Measurements from ENCODE around the gene BID. TPM values are rescaled to one million over a fixed set of nuclear protein-coding genes. Genes with fewer than 3 reads are reported as not detected.

Gene BID
- total RNA-seq, 4 donors from 2014 or later = 4.6 to 18.3 (median 14.9) TPM

DNA sequence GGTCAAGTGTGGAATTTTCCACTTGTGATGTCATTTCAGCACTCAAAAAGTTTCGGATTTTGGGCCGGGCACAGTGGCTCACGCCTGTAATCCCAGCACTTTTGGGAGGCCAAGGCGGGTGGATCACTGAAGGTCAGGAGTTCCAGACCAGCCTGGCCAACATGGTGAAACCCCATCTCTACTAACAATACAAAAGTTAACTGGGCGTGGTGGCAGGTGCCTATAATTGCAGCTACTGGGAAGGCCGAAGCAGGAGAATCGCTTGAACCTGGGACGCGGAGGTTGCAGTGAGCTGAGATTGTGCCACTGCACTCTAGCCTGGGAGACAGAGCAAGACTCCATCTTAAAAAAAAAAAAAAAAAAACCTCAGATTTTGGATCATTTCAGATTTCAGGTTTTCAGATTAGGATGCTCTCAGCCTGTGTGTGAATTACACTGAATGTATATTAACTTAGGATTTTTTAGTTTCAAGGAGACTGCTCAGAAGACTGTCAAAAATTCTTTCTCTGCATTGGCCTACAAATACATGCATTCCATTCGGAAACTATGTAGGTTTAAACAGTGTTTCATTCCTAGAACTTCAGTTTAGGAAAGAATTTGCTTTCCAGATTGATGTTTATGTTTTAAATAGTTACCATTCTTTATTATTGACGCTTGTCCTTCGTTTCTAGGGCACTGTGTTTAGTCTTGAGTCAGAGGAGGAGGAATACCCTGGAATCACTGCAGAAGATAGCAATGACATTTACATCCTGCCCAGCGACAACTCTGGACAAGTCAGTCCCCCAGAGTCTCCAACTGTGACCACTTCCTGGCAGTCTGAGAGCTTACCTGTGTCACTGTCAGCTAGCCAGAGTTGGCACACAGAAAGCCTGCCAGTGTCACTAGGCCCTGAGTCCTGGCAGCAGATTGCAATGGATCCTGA, 48.0 kb downstream of the BID start:
- Histone ChIP-seq H3K9me3 (no peaks in the 10 kb centered on the region), H3K4me1 (no peaks in the 10 kb centered on the region), H3K36me3 (peaks cover 31 to 33% of the 10 kb centered on the region in 2 donors), H3K27ac (no peak overlapping the region), H3K27me3 (no peaks in the 10 kb centered on the region), H3K4me3 (replicated peaks in 1 of 3) (no peak overlapping the region)
- intact Hi-C loops (cut with DNase I) = no loop called here
- no peak for DNase-seq
- TF ChIP-seq POLR2A (IDR thresholded peaks at IDR 0.05) = no peak
- TF ChIP-seq, protein P1, sequence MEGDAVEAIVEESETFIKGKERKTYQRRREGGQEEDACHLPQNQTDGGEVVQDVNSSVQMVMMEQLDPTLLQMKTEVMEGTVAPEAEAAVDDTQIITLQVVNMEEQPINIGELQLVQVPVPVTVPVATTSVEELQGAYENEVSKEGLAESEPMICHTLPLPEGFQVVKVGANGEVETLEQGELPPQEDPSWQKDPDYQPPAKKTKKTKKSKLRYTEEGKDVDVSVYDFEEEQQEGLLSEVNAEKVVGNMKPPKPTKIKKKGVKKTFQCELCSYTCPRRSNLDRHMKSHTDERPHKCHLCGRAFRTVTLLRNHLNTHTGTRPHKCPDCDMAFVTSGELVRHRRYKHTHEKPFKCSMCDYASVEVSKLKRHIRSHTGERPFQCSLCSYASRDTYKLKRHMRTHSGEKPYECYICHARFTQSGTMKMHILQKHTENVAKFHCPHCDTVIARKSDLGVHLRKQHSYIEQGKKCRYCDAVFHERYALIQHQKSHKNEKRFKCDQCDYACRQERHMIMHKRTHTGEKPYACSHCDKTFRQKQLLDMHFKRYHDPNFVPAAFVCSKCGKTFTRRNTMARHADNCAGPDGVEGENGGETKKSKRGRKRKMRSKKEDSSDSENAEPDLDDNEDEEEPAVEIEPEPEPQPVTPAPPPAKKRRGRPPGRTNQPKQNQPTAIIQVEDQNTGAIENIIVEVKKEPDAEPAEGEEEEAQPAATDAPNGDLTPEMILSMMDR (IDR thresholded peaks at IDR 0.05) = no peak
- WGBS, 2 donors = 87 to 90% methylated on average over 13 of the region's 13 CpGs

DNA sequence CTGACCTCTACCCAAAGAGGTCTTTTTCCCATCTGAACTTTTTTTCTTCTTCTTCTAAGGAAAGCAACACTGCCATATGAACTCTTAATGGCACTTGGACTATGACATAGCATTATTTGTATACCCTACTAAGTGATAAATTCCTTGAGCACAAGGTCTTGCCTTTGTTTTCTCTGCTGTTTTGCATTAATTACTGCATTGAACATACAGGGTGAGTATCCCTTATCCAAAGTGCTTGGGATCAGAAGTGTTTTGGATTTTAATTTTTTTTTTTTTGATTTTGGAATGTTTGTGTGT, 48.8 kb downstream of the BID start:
- TF ChIP-seq POLR2A (IDR thresholded peaks at IDR 0.05) = no peak
- TF ChIP-seq, protein P1 (IDR thresholded peaks at IDR 0.05) = no peak
- no peak for DNase-seq
- intact Hi-C loops (cut with DNase I) = no loop called here
- Histone ChIP-seq H3K4me3 (replicated peaks in 1 of 3) (no peak overlapping the region), H3K36me3 (peaks cover 29 to 32% of the 10 kb centered on the region in 2 donors), H3K4me1 (no peaks in the 10 kb centered on the region), H3K27me3 (no peaks in the 10 kb centered on the region), H3K9me3 (no peaks in the 10 kb centered on the region), H3K27ac (no peak overlapping the region)

DNA sequence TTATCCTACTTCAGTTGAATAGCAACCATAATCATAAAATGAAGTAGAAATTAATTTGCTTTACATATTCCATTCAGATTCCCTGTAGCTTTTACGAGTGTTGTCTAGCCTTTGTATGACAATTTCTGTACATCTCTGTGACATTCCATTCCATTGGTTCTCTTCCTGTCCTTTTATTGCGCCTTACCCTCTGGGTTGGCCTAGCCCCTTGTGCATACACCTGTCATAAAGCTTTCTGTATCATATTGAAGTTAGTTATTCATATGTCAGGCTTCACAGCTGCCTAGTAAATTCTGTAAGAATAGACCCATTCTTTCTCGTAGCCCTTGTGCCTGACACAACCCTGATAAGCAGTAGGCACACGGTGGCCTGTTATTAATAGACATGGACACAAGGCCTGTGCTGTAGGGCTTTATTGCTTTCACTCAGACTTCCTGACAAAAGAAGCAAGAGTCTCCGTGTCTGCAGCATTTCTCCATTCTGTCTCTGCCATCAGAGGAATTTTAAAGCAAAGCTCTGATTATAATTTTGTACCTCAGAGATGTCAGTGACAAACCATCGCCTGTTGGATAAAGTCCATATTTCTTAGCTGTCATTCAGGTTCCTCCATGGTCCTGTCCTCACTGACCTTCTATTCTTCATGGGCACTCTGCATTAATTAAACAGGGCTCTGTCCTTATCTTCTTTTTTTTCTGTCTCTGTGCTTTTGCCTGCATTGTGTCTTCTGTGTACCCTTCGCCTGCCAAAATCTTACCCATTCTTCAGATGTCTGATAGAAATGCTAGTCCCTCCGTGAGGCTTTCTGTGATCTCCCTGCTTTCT, 49.4 kb downstream of the BID start:
- Histone ChIP-seq H3K27ac (no peak overlapping the region), H3K9me3 (no peaks in the 10 kb centered on the region), H3K36me3 (peaks cover 24 to 26% of the 10 kb centered on the region in 2 donors), H3K4me1 (no peaks in the 10 kb centered on the region), H3K4me3 (replicated peaks in 1 of 3) (no peak overlapping the region), H3K27me3 (no peaks in the 10 kb centered on the region)
- no peak for DNase-seq
- WGBS, 2 donors = 86 to 91% methylated on average over 8 of the region's 8 CpGs
- intact Hi-C loops (cut with DNase I) = no loop called here
- no peak for TF ChIP-seq POLR2A (IDR thresholded peaks at IDR 0.05)
- TF ChIP-seq, protein P1 (IDR thresholded peaks at IDR 0.05) = no peak

DNA sequence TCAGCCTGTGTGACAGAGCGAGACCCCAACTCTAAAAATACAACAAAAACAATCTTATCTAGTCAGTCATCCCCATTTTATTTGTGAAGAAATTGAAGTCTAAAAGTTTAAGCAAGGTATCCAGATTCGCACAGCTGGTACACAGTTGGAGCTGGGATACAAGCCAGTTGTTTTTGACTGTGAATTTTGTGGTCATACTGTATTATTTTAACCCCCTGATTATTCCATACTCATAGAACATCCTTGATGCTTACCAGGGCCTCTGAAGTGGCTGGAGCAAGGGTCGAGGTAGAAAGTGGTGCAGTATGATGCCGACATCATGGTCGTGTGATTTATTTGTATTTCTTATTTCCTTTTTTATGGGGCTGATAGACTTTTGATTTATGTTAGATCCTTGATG, 50.0 kb downstream of the BID start:
- TF ChIP-seq, protein P1 (IDR thresholded peaks at IDR 0.05) = no peak
- TF ChIP-seq POLR2A (IDR thresholded peaks at IDR 0.05) = no peak
- intact Hi-C loops (cut with DNase I) = no loop called here
- Histone ChIP-seq H3K27ac (no peak overlapping the region), H3K4me3 (replicated peaks in 1 of 3) (no peak overlapping the region), H3K9me3 (no peaks in the 10 kb centered on the region), H3K4me1 (no peaks in the 10 kb centered on the region), H3K27me3 (no peaks in the 10 kb centered on the region), H3K36me3 (peaks cover 18 to 20% of the 10 kb centered on the region in 2 donors)
- WGBS, 2 donors = 91 to 93% methylated on average over 5 of the region's 5 CpGs
- no peak for DNase-seq

DNA sequence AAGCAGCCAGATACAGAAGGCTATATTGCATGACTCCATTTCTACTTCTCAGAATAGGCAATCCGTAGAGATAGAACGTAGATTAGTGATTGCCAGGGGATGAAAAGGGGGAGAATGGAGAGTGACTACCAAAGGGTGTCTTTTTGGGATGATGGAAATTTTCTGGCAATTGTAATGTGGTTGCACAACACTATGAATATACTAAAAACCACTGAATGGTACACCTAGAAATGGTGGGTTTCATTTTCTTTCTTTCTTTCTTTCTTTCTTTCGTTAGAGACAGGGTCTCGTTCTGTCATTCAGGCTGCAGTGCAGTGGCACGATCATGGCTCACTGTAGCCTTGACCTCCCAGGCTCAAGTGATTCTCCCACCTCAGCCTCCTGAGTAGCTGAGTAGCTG, 54.4 kb downstream of the BID start:
- DNase-seq = no peak
- no peaks in the 10 kb centered on the region for H3K4me1 ChIP-seq
- intact Hi-C loops (cut with DNase I) = no loop called here
- 96 to 98% methylated on average over 5 of the region's 5 CpGs for WGBS, 2 donors
- no peaks in the 10 kb centered on the region for H3K36me3 ChIP-seq
- H3K9me3 ChIP-seq = no peaks in the 10 kb centered on the region
- no peak overlapping the region for H3K4me3 ChIP-seq (replicated peaks in 1 of 3)
- H3K27ac ChIP-seq = no peak overlapping the region
- TF ChIP-seq, protein P1 (IDR thresholded peaks at IDR 0.05) = no peak
- TF ChIP-seq POLR2A (IDR thresholded peaks at IDR 0.05) = no peak
- H3K27me3 ChIP-seq = no peaks in the 10 kb centered on the region
